Spleen (tissue), 11 donors: ENCODE results near the gene TNRC6A. TPM values are rescaled to one million over a fixed set of nuclear protein-coding genes. Genes with fewer than 3 reads are reported as not detected.

ENCODE experiments used
- DNase-seq: peaks from one replicate; pipeline ENCODE4 v3.0.0-alpha.2; 2020
- H3K27ac ChIP-seq, 8 donors: fragments of 200-600 bp; sonication (generic) in 7 of 8; 1 replicate in 4 of 8; 2 replicates in 4 of 8; pipeline versions ENCODE4 v1.5.0 to v1.8.0; 2016 to 2021; ENCODE audit warnings: inconsistent platforms in 4 of 8, mild to moderate bottlenecking in 4 of 8, moderate library complexity in 1 of 8
- H3K27me3 ChIP-seq, 7 donors: fragments of 200-600 bp; sonication (generic) in 6 of 7; replicated peaks in 1 of 7; 1 replicate in 4 of 7; 2 replicates in 3 of 7; pipeline versions ENCODE4 v1.5.0 to v1.8.0; 2016 to 2021; ENCODE audit warnings: inconsistent platforms in 3 of 7, mild to moderate bottlenecking in 1 of 7
- H3K36me3 ChIP-seq, 6 donors: fragments of 200-600 bp; sonication (generic) in 5 of 6; 1 replicate in 4 of 6; 2 replicates in 2 of 6; pipeline versions ENCODE4 v1.5.0 to v1.8.0; 2016 to 2021; ENCODE audit warnings: inconsistent platforms in 2 of 6
- H3K4me1 ChIP-seq, 6 donors: fragments of 200-600 bp; sonication (generic) in 5 of 6; 1 replicate in 3 of 6; 2 replicates in 3 of 6; pipeline versions ENCODE4 v1.5.0 to v1.8.0; 2016 to 2021; ENCODE audit warnings: inconsistent platforms in 3 of 6
- H3K4me3 ChIP-seq, 8 donors: fragments of 200-600 bp; sonication (generic) in 7 of 8; 1 replicate in 4 of 8; 2 replicates in 4 of 8; pipeline versions ENCODE4 v1.5.0 to v1.8.0; 2016 to 2021; ENCODE audit warnings: inconsistent platforms in 4 of 8, mild to moderate bottlenecking in 4 of 8, moderate library complexity in 2 of 8
- H3K9me3 ChIP-seq, 8 donors: fragments of 200-600 bp; sonication (generic) in 7 of 8; 1 replicate in 4 of 8; 2 replicates in 4 of 8; pipeline versions ENCODE4 v1.5.0 to v1.8.0; 2016 to 2021; ENCODE audit warnings: inconsistent platforms in 4 of 8
- POLR2A ChIP-seq, 3 donors: fragments of 450-650 bp; IDR thresholded peaks; one replicate each; pipeline ENCODE4 v1.5.1; 2017; ENCODE audit warnings: antibody characterized with exemption in 3 of 3, mild to moderate bottlenecking in 1 of 3
- POLR2AphosphoS5 ChIP-seq, 3 donors: sonication (generic); formaldehyde crosslinking; IDR thresholded peaks; one replicate each; pipeline ENCODE4 v1.5.1; 2017; ENCODE audit warnings: antibody characterized with exemption in 3 of 3
- WGBS, 5 donors: extraction: QIAGEN DNeasy Blood & Tissue Kit in 3 of 5; methylation state at CpG; one replicate each; pipeline versions ENCODE4 v1.1.5 to v1.1.7; 2013 to 2018; 5-methylcytosine and 5-hydroxymethylcytosine counted together
- intact Hi-C: fragments of 100-400 bp; cut with DNase I; formaldehyde crosslinking; loops from one replicate; pipeline ENCODE4 v1.15.0; 2023; ENCODE audit warnings: low total_unique reads
- polyA plus RNA-seq, 3 donors: library from polyadenylated mRNA; stranded (reverse); fragments of 200-250 nt; gene quantifications; one replicate each; pipeline ENCODE4 v1.2.1, GENCODE V29; 2013
- total RNA-seq, 7 donors: library from RNA; depleted of rRNA in 3 of 7; stranded (reverse); fragments of >200 nt in 3 of 7; fragmentation: NEBNext Ultra II Directional in 4 of 7; extraction: Animal tissue kit (Norgen Biotek cat#: 25700) in 4 of 7; gene quantifications; one replicate each; pipeline versions ENCODE4 v1.1.0 to v1.2.1, GENCODE V29; 2016 to 2021
- TF ChIP-seq, protein P1 (sequence below), 11 experiments: fragments of 200-600 bp in 7 of 11; fragments of 450-650 bp in 4 of 11; sonication (generic) in 4 of 11; IDR thresholded peaks in 8 of 11; conservative IDR thresholded peaks in 3 of 11; 1 replicate in 7 of 11; 2 replicates in 4 of 11; pipeline versions ENCODE4 v1.4.0 to v1.8.0; 2016 to 2021; ENCODE audit warnings: antibody characterized with exemption in 11 of 11, inconsistent platforms in 4 of 11, mild to moderate bottlenecking in 1 of 11
- donor health status: healthy with polysubstance abuse.
- donor health status: DM: no; HTN: no; CAD: no; lungs with moderate emphysema.
- donor health status: DM: no; HTN: no; CAD: no.
- donor health status: Bipolar disorder and iron deficiency.
- donor health status: healthy.
- donor health status: DM: no; HTN: no; CAD: no.
- donor health status: DM: yes; HTN: yes; CAD: no.

TNRC6A gene
- total and polyA plus RNA-seq, 10 donors = 6.5 to 67.8 (median 57.3) TPM

- Histone ChIP-seq H3K4me1 (peaks cover 1 to 6% (median 3%) of the 10 kb centered on the region in 6 donors), H3K27ac (no peak overlapping the region), H3K27me3 (peaks cover 0 to under 1% (median 0%) of the 10 kb centered on the region in 7 donors), H3K36me3 (no peaks in the 10 kb centered on the region), H3K9me3 (no peaks in the 10 kb centered on the region), H3K4me3 (no peak overlapping the region)
- intact Hi-C loops = no loop called here
- no peak for DNase-seq
- TF ChIP-seq POLR2A (IDR thresholded peaks at IDR 0.05) (no peak), POLR2AphosphoS5 (IDR thresholded peaks at IDR 0.05) (no peak)
- TF ChIP-seq, protein P1, sequence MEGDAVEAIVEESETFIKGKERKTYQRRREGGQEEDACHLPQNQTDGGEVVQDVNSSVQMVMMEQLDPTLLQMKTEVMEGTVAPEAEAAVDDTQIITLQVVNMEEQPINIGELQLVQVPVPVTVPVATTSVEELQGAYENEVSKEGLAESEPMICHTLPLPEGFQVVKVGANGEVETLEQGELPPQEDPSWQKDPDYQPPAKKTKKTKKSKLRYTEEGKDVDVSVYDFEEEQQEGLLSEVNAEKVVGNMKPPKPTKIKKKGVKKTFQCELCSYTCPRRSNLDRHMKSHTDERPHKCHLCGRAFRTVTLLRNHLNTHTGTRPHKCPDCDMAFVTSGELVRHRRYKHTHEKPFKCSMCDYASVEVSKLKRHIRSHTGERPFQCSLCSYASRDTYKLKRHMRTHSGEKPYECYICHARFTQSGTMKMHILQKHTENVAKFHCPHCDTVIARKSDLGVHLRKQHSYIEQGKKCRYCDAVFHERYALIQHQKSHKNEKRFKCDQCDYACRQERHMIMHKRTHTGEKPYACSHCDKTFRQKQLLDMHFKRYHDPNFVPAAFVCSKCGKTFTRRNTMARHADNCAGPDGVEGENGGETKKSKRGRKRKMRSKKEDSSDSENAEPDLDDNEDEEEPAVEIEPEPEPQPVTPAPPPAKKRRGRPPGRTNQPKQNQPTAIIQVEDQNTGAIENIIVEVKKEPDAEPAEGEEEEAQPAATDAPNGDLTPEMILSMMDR (IDR thresholded peaks at IDR 0.05 in 8 of 11, conservative IDR thresholded peaks at IDR 0.05 in 3 of 11) = no peak
Observed at GRCh38 chr16:24723663-24724062, 5.8 kb upstream of the TNRC6A start.

GRCh38 chr16:24728011-24728410 lies 1.4 kb upstream of the TNRC6A start:
- no peak for TF ChIP-seq POLR2AphosphoS5 (IDR thresholded peaks at IDR 0.05)
- TF ChIP-seq POLR2A (IDR thresholded peaks at IDR 0.05) = no peak
- TF ChIP-seq, protein P1 (IDR thresholded peaks at IDR 0.05 in 8 of 11, conservative IDR thresholded peaks at IDR 0.05 in 3 of 11) = no peak
- Histone ChIP-seq H3K4me1 (peaks cover 20 to 39% (median 33%) of the 10 kb centered on the region in 6 donors), H3K27me3 (no peaks in the 10 kb centered on the region), H3K27ac (no peak overlapping the region), H3K4me3 (no peak overlapping the region), H3K9me3 (no peaks in the 10 kb centered on the region), H3K36me3 (peaks cover 0 to 10% (median 2%) of the 10 kb centered on the region in 6 donors)
- no peak for DNase-seq
- intact Hi-C loops = no loop called here
- WGBS, 5 donors = 93 to 97% (median 95%) methylated on average over 18 of the region's 18 CpGs

DNA sequence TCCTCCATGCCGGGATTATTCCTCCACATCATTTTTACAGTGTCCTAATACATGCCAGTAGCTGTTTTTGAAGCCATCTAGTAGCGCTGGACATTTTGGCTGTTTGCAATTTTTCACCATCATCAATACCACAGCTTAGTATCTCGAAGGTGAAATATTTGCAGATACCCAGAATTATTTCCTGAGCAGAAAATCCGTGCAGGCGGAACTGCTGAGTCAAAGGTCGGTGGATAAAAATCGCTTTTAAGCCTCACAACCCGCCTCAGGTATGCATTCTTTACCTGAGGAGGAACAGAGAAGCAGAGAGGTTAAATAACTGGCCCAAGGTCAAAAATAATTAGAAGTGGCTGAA lies 584 bp upstream of the TNRC6A start:
- WGBS, 5 donors = 4 to 9% (median 5%) methylated on average over 8 of the region's 8 CpGs
- peak overlapping the region; percentile 91 to 97 (median 93) for H3K27ac ChIP-seq
- DNase-seq = no peak
- TF ChIP-seq, protein P1 (IDR thresholded peaks at IDR 0.05 in 8 of 11, conservative IDR thresholded peaks at IDR 0.05 in 3 of 11) = no peak
- no peak for TF ChIP-seq POLR2AphosphoS5 (IDR thresholded peaks at IDR 0.05)
- TF ChIP-seq POLR2A (IDR thresholded peaks at IDR 0.05) = no peak
- peaks cover 20 to 45% (median 37%) of the 10 kb centered on the region in 6 donors for H3K4me1 ChIP-seq
- no peaks in the 10 kb centered on the region for H3K27me3 ChIP-seq
- H3K4me3 ChIP-seq = peak overlapping the region; percentile 74 to 96 (median 89)
- peaks cover 0 to 18% (median 2%) of the 10 kb centered on the region in 6 donors for H3K36me3 ChIP-seq
- H3K9me3 ChIP-seq = no peaks in the 10 kb centered on the region
- intact Hi-C loops = no loop called here

- peak overlapping the region; percentile 74 to 96 (median 89) for H3K4me3 ChIP-seq
- peaks cover 29 to 59% (median 50%) of the 10 kb centered on the region in 6 donors for H3K4me1 ChIP-seq
- H3K27ac ChIP-seq = peak overlapping the region; percentile 91 to 97 (median 93)
- no peaks in the 10 kb centered on the region for H3K9me3 ChIP-seq
- no peaks in the 10 kb centered on the region for H3K27me3 ChIP-seq
- H3K36me3 ChIP-seq = peaks cover 0 to 29% (median 2%) of the 10 kb centered on the region in 6 donors
- TF ChIP-seq, protein P1 (IDR thresholded peaks at IDR 0.05 in 8 of 11, conservative IDR thresholded peaks at IDR 0.05 in 3 of 11) = no peak
- TF ChIP-seq POLR2A (IDR thresholded peaks at IDR 0.05) (no peak), POLR2AphosphoS5 (IDR thresholded peaks at IDR 0.05) (no peak)
- no peak for DNase-seq
- 1% methylated on average over 45 to 61 of the region's 61 CpGs for WGBS, 5 donors
- intact Hi-C loops = no loop called here
Observed at GRCh38 chr16:24729951-24730815, 732 bp downstream of the TNRC6A start.
